ENCODE data around the gene MCC.

DNA sequence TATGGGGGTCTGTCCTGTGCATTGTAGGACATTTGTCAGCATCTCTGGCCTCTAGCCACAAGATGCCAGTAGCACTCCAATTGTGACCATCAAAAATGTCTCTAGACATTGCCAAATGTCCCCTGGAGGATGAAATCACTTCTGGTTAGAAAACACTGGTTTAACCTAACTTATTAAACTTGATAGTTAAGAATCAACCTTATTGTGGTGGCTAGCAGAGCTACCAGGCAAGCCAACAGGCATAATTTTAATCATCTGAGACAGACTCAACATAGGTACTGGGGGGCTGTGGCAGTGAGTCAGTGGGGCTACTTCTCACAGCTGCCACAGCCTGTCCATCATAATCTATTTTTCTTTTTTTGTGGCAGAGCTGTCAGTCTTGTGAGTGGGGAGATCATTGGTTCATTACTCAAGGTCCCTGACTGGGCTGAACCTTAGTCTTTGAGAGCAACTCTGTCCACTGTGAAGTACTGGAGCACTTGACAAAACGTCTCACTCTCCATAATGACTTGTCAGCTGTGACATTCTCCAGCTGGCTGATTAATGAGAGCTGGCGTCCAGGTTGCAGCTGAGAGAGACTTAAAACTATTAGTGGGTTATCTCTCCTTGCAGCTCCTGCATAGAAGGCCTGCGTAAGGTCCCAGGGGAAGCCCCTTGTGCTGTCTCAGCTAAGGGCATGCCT, 403.7 kb downstream of the MCC start:
- no peak for TF ChIP-seq EZH2 (IDR thresholded peaks at IDR 0.05; ENCODE audit: borderline replicate concordance, low read length)
- TF ChIP-seq, protein P1, sequence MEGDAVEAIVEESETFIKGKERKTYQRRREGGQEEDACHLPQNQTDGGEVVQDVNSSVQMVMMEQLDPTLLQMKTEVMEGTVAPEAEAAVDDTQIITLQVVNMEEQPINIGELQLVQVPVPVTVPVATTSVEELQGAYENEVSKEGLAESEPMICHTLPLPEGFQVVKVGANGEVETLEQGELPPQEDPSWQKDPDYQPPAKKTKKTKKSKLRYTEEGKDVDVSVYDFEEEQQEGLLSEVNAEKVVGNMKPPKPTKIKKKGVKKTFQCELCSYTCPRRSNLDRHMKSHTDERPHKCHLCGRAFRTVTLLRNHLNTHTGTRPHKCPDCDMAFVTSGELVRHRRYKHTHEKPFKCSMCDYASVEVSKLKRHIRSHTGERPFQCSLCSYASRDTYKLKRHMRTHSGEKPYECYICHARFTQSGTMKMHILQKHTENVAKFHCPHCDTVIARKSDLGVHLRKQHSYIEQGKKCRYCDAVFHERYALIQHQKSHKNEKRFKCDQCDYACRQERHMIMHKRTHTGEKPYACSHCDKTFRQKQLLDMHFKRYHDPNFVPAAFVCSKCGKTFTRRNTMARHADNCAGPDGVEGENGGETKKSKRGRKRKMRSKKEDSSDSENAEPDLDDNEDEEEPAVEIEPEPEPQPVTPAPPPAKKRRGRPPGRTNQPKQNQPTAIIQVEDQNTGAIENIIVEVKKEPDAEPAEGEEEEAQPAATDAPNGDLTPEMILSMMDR (conservative IDR thresholded peaks at IDR 0.05 in 1 of 2, IDR thresholded peaks at IDR 0.05 in 1 of 2; ENCODE audit: extremely low read depth in 1 of 2, insufficient read depth in 1 of 2, low read depth in 1 of 2, low read length in 2 of 2): no peak
